Neutrophil (primary cell): ENCODE results near the gene RPS19.
A peak's percentile ranks its signal among the peaks of the same experiment; 100 is the strongest.

Experiments used
- H3K27ac ChIP-seq: fragments of 200-600 bp; sonication (generic); 2 replicates; pipeline ENCODE4 v1.5.1; 2016; ENCODE audit warnings: mild to moderate bottlenecking, moderate library complexity
- H3K27me3 ChIP-seq: fragments of 200-600 bp; sonication (generic); 2 replicates; pipeline ENCODE4 v1.6.0; 2016; ENCODE audit warnings: mild to moderate bottlenecking
- H3K36me3 ChIP-seq: fragments of 200-600 bp; sonication (generic); 2 replicates; pipeline ENCODE4 v1.5.1; 2017
- H3K4me1 ChIP-seq, 2 experiments: fragments of 200-600 bp in 1 of 2; sonication (generic) in 1 of 2; 1 replicate in 1 of 2; 2 replicates in 1 of 2; pipeline versions ENCODE4 v1.5.1 to v1.6.1; 2013 to 2016; ENCODE audit warnings: low read depth in 1 of 2, low read length in 1 of 2, mild to moderate bottlenecking in 1 of 2, moderate library complexity in 1 of 2; ENCODE audit not compliant: control insufficient read depth in 1 of 2, insufficient read depth in 1 of 2
- H3K4me3 ChIP-seq, 2 experiments: fragments of 200-600 bp in 1 of 2; sonication (generic) in 1 of 2; 1 replicate in 1 of 2; 2 replicates in 1 of 2; pipeline ENCODE4 v1.5.1; 2013 to 2016; ENCODE audit warnings: low read depth in 1 of 2, low read length in 1 of 2, mild to moderate bottlenecking in 1 of 2, moderate library complexity in 1 of 2
- H3K9me3 ChIP-seq: fragments of 200-600 bp; sonication (generic); 2 replicates; pipeline ENCODE4 v1.5.1; 2016
- TF ChIP-seq, protein P1 (sequence below): fragments of 200-600 bp; sonication (generic); IDR thresholded peaks from 2 replicates; pipeline ENCODE4 v1.5.1; 2016; ENCODE audit warnings: antibody characterized with exemption

Gene RPS19

DNA sequence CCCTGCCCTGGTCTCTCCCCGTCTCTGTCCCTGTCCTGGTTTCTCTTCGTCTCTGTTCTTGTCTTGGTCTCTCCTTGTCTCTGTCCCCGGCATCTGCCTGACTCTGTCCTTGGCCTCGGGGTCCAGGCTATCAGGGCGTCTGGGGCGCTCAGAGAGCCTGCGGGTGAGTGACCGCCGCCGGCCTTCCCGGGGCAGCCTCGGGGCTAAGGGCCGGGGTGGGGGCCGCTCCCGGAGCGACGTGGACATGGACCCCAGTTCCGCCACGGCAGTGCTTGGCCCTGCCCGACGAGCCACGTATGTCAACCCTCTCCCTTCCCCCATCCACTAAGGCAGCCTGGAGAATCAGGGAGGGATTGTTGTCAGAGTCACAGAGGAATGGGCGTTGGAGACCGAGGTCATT, 37.8 kb downstream of the RPS19 start:
- no peak overlapping the region for H3K4me3 ChIP-seq
- peaks cover 7% of the 10 kb centered on the region for H3K9me3 ChIP-seq
- peaks cover 96% of the 10 kb centered on the region for H3K36me3 ChIP-seq
- H3K4me1 ChIP-seq = no peaks in the 10 kb centered on the region
- TF ChIP-seq, protein P1, sequence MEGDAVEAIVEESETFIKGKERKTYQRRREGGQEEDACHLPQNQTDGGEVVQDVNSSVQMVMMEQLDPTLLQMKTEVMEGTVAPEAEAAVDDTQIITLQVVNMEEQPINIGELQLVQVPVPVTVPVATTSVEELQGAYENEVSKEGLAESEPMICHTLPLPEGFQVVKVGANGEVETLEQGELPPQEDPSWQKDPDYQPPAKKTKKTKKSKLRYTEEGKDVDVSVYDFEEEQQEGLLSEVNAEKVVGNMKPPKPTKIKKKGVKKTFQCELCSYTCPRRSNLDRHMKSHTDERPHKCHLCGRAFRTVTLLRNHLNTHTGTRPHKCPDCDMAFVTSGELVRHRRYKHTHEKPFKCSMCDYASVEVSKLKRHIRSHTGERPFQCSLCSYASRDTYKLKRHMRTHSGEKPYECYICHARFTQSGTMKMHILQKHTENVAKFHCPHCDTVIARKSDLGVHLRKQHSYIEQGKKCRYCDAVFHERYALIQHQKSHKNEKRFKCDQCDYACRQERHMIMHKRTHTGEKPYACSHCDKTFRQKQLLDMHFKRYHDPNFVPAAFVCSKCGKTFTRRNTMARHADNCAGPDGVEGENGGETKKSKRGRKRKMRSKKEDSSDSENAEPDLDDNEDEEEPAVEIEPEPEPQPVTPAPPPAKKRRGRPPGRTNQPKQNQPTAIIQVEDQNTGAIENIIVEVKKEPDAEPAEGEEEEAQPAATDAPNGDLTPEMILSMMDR = no peak
- H3K27ac ChIP-seq = peak overlapping the region; percentile 42
- H3K27me3 ChIP-seq = no peaks in the 10 kb centered on the region

DNA sequence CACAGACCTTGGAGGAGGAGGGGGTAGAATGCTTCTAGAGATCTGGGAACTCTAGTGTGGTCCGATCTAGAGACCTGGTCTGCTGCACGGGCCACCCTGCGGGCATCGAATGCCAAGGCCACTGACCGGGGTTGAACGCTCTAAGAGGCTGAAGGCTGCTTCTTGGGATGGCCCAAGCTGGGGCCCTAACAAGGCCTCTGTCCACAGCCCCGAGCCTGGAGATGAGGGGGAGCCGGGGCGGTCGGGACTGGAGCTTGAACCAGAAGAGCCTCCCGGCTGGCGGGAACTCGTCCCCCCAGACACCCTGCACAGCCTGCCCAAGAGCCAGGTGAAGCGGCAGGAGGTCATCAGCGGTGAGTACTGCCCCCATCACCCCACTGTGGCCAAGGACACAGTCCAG, 38.2 kb downstream of the RPS19 start:
- no peaks in the 10 kb centered on the region for H3K27me3 ChIP-seq
- no peak overlapping the region for H3K4me3 ChIP-seq
- peaks cover 7% of the 10 kb centered on the region for H3K9me3 ChIP-seq
- peaks cover 96% of the 10 kb centered on the region for H3K36me3 ChIP-seq
- H3K27ac ChIP-seq = peak overlapping the region; percentile 25
- H3K4me1 ChIP-seq = no peaks in the 10 kb centered on the region
- TF ChIP-seq, protein P1 = no peak

DNA sequence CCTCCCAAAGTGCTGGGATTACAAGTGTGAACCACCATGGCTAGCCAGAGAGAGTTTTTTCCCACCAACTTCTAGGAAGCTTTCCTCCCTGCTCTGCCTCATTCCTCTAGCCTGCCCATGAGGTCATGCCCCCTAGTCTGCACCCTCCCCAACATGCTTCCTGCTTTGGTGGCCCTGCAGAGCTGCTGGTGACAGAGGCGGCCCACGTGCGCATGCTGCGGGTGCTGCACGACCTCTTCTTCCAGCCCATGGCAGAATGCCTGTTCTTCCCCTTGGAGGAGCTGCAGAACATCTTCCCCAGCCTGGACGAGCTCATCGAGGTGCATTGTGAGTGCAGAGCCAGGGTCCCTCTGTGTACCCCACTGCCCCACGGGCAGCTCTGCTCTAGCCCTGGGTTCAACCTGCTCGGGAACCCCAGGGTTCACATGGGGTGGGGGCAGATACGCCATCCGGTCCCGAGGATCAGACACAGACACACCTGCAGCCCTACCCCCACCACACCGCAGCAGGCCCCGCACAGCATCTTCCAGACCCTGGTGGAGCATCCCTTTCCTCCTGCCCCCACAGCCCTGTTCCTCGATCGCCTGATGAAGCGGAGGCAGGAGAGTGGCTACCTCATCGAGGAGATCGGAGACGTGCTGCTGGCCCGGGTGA, 41.8 kb downstream of the RPS19 start:
- no peak overlapping the region for H3K4me3 ChIP-seq
- peaks cover 100% of the 10 kb centered on the region for H3K36me3 ChIP-seq
- no peak overlapping the region for H3K27ac ChIP-seq
- H3K27me3 ChIP-seq = no peaks in the 10 kb centered on the region
- no peaks in the 10 kb centered on the region for H3K4me1 ChIP-seq
- no peaks in the 10 kb centered on the region for H3K9me3 ChIP-seq
- TF ChIP-seq, protein P1 = no peak

DNA sequence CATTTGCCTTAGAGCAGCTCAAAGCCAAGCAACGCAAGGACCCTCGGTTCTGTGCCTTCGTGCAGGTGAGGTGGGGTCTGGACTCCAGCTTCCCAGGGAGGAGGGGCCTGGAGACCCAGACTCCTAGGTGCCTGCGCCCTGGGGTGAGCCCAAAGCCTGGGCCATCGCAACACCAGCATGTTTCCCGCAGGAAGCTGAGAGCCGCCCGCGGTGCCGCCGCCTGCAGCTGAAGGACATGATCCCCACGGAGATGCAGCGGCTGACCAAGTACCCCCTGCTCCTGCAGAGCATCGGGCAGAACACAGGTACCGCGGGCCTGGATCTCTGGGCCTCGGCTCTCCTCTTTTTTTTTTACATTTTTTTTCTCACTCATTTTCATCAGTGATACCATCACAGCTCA, 42.5 kb downstream of the RPS19 start:
- Histone ChIP-seq H3K27ac (no peak overlapping the region), H3K36me3 (peaks cover 100% of the 10 kb centered on the region), H3K4me1 (no peaks in the 10 kb centered on the region), H3K9me3 (no peaks in the 10 kb centered on the region), H3K4me3 (no peak overlapping the region), H3K27me3 (no peaks in the 10 kb centered on the region)
- TF ChIP-seq, protein P1 = no peak

DNA sequence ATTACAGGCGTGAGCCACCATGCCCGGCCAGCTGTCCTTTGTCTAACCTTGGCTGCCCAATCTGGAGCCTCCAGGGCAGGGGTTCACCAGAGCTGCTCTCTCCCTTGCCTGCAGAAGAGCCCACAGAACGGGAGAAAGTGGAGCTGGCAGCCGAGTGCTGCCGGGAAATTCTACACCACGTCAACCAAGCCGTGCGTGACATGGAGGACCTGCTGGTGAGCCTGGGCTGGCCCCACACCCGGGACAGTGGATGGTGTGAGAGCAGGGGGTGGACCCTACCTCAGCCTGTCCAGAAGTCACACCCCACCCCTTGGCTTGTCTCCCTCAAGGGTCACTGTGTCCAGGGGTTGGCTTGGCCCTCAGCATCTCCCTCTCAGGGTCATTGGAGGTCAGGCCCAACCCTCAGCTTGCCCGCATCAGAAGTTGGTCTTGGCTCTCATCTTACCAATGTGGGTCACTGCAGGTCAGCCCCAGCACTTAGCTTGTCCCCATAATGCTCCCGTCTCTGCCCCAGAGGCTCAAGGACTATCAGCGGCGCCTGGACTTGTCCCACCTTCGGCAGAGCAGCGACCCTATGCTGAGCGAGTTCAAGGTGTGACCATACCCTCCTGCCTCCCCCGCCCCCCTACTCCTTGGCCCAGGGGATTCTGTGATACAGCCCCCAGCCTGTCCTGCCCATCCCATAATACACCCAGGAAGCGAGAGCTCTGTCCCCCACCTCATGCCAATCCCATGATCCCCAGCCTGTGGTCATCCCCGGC, 43.3 kb downstream of the RPS19 start:
- Histone ChIP-seq H3K4me3 (no peak overlapping the region), H3K27ac (no peak overlapping the region), H3K4me1 (no peaks in the 10 kb centered on the region), H3K9me3 (no peaks in the 10 kb centered on the region), H3K36me3 (peaks cover 100% of the 10 kb centered on the region), H3K27me3 (no peaks in the 10 kb centered on the region)
- TF ChIP-seq, protein P1 = no peak
